HG02763 (cell line): ENCODE data around the gene PGF.

Experiments used
- ATAC-seq: cut with Tn5 transposase; IDR thresholded peaks from one replicate; pipeline ENCODE4 v1.9.1; 2021; ENCODE audit warnings: mild to moderate bottlenecking, moderate library complexity; ENCODE audit not compliant: unreplicated experiment

PGF gene

DNA sequence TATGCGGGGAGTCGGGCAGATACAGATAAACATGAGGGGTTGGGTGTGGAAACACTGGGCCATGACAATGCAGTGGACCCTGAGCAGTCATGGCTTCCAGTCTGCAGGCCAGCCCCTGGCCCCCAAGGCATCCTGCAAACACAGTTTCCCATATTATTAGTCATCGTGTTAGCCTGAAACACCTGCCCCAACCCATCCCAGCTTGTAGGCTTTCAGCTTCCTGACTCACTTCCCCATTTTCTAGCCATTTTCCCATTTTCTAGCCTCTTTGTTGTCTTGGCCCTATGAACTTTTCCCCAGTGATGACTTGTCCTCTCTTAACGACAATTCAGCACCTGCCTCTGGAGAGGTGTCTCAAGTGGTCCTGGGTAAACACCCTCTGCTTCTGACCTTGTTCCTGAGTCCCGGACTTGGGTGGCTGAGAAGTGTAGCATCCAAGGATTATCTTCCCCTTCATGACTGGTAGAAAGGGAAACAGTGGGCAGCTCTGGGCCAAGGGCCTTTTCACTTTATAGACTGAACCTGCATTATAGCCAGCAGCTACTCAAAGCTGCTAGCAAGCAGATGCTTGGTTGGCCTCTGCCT is 4.3 kb upstream of the PGF start:
- no peak for ATAC-seq

DNA sequence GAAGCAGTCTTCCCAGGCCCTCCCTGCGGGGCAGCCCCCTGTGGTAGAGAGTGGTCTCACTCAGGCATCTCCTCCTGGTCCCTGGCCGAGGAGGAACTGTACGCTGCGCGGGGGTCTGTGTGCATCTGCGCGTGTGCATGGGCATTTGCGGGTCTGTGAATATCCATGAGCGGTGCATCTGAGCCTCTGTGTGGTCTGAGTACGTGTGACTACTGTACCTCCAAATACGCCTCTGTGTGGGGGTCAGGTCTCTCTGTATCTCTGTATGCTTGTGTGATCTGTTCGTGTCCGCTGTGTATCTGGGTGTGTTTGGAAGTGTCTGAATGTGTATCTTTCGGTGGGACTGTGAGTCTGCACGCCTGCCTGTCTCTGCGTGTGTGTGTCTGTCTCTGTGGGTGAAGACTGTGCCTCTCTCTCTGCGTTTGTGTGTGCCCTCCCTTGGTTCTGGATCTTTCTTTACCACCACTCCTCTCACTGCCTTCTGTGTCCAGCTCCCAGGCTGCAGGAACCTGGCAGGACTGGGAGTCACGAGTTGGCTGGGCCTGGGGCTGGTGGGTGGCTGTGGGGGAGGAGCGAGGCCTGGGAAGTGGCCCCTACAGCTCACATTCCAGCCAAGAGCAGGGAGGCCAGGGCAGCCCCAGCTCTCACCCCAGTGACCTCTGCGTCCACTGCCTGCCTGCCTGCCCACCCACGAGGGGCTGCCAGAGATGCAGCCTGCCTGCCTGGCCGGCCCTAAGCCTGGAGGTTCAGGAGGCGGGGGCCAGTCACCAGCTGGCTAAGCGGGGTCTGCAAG is 1.1 kb upstream of the PGF start:
- no peak for ATAC-seq

DNA sequence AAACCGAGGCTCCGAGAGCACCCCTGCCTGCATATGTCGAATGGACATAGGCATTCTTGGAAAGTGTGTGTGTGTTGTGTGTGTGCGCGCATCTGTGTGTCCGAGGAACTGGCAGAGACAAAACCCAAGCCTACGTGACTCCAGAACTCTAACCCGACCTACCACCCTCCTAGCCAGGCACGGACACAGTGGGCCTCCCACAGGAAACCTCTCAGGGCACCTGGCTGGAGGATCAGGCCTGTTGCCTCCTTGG is 556 bp upstream of the PGF start:
- ATAC-seq: no peak

DNA sequence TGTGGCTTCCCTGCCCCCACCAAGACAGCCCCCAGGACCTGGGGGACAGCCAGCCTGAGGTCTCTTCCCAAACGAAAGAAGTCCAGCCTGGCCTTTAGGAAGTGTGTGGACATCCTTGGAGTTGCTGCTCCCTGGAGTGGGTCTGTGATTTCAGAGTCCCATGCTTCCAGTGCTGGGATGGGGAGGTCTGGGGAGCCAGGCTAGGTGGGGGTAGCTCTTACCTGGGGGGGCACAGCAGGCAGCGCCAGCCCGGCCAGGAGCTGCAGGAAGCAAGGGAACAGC is 509 bp downstream of the PGF start:
- no peak for ATAC-seq

DNA sequence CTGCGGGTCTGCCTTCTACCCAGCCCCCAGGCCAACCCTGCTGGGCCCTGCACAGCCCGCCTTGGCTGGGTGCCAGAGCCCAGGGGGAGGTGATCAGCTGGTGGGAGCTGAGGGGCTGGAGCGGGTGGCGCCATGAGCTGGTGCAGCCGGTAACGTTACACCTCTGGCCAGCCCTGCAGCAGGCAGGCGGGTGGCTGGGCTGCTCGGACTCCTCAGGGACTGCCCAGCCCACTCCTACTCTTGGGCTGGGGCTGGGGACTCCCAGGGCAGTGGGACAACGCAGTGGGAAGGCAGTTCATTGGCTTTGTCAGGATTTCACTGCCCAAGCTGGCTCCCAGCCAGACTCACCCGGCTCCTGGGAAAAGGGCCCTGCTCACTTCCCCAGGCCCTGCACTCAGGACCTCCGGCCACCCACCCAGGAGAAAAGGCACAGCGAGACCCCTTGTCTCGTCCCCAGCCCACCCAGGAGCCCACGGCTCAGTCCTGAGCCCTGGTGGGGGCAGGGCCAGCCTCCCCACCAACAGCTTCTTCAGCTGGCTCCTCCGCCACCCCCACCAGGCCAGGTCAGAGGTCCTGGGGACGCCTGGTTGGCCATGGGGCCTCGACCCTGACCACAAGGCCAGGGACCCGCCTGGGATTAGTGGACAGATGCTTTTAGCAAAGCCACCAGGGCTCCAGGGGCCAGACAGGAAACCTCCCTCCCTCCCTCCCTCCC is 1.0 kb downstream of the PGF start:
- ATAC-seq: no peak

DNA sequence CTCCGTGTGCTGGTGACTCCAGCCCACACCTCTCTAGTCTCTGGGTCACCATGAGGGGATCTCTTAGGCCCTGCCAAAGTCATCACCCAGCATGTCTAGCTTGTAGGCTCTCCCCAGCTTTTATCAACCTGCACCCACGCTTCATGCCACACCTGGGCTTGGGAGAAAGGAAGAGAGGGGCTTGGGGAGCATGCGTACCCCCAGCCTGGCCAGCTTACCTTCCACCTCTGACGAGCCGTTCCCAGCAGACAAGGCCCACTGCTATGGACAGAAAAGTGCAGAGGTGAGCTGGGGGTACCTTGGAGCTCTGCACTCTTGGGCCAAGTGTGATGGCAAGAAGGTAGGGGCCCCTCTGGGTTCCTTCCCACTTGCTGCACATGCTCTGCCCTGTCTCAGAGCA is 1.7 kb downstream of the PGF start:
- no peak for ATAC-seq

DNA sequence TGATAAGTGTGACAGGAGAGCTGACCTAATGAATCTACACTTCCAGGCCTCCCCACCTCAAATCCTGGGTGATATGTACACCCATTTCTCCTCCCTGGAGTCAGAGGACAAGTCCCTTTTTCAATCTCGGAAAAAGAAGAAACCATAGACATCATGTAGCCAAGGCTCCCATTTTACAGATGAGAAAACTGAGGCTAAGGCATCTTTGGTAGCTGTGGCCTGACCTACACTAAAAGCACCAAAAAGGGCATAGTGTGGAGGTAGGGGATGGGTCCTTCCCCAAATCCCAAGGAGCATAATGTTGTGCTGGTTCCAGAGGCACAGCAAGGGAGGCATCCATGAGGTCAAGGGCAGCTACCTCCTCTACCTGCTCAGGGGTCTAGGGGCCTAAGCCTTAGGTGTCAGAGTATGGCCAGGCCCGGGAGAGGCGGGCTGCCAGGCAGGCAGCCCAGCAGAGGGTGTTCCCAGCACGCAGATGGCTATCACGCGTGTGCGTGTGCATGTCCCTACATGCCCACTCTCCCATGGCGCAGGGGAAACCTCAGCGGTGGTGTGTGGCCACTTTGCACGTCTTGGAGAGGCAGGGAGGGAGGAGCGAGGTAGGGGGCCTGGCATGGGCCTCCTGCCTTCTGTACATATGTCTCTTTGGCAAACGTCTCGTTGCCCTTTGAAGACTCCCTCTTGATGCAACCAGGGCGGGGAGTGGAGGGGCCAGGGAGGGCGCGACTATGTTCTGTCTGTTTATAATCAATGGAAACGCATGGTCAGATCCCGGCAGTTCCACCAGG is 2.5 kb downstream of the PGF start:
- ATAC-seq: no peak

DNA sequence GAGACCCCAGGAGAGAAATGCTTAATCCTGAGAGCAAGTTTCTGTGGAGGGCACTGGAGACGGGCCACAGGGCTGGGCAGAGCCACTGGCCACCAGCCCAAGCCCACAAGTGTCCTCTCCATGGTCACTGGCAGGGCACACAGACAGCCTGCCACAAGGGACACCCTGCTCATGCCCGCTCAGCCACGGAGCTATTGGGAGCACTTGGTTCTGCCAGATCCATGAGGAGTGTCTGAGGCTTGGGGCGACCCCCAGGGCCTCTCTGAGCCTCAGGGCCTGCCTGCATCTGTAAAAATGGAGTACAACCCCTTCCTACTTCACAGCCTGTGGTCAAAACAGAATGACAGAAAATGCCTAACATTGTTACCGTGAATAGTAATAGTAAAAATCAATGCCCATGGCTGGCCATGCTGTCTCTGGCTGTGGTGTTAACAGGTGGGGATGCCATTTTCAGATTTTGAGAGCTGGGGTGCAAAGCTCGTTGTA is 3.2 kb downstream of the PGF start:
- ATAC-seq: no peak

DNA sequence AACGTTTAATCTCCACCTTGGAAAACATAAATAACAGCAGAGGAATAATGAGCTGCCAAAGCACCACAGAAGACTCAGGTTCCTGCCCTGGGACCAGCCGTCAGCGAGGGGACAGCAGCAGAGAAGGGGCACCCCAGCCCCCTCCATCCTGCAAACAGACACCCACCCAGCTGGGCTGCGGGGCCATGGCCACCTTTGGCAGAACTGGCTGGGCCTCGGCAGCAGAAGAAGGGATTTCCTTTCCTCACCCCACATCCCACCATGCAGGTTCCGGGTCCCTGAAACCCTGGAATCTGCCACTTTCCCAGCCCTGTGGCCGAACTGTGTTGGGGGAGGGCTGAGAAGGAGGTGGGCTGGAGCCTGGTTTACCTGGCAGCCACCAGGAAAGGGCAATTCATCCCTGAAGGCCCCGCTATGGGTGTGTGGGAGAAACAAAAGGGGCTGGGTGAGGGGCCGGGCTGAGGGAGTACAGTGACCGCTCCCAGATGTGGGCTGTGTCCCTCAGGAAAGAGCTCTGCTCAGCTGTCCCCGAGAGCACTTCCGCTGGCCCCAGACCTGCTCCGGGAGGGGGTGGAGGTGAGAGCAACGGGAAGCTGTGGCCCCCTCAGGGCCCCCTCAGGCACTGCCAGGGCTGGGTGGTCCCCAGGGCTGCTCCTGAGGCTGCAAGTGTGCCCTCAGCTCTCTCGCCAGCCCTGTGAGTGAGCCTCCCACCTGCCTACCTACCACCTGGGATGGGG is 3.8 kb downstream of the PGF start:
- no peak for ATAC-seq

DNA sequence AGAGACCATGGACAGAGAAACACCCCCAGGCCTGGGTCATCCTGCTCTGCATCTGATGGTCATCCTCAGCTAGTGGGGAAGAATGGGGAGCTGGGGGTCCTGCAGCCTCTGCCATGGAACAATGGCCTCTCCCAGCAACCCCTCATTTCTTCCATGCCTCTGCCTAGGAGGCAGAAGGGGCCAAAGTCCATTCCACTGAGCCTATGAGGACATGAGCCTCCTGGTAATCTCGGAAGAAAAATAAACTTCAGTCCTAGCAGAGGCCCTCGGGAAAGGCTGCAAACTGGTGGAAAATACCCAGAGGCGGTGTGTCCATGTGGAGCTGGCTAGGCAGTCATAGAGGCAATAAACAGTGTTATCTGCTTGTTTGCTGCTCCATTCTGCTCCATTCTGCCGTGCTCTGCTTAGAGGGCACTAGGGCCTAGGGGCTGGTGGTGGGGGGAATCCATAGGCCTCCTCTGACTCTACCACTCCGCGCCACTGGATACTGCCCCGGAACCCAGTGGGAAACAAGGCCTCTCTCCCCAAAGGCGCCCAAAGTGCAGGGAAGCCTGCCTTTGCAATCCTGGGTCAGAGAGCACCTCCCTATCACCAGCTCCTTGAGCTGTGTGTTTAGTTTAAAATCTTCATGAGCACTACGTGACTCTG is 4.5 kb downstream of the PGF start:
- no peak for ATAC-seq

DNA sequence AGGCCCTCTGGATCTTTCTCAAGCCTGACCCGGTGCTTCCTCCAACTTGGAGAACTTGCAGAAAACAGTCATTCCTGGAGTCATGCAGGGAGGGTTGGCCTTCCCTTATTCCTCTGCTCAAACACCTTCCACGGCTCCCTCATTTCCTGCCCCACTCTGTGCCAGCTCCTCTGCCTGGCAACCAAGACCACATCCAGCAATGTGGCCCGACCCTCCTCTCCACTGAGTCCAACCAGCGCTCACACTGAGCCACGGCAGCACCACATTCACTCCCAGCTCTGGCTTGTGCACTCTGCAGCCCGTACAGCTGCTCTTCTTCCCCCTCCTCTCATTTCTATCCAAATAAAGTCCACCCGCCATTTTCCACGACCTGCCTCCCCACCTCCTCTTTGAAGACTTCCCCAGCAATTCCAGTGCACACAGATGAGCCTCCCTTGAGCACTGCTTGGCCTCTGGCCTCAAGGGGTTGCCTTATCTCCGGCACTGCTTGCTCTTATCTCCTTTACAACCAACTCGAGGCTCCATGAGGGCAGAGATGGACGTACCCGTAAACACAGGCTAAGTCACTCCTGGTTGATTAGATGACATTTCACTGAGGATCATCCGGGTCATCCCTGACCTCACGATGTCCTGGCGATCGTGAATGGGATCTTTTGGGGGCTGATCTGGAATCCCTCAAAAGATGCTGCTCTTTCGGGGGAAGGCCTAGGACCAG is 5.4 kb downstream of the PGF start:
- no peak for ATAC-seq

DNA sequence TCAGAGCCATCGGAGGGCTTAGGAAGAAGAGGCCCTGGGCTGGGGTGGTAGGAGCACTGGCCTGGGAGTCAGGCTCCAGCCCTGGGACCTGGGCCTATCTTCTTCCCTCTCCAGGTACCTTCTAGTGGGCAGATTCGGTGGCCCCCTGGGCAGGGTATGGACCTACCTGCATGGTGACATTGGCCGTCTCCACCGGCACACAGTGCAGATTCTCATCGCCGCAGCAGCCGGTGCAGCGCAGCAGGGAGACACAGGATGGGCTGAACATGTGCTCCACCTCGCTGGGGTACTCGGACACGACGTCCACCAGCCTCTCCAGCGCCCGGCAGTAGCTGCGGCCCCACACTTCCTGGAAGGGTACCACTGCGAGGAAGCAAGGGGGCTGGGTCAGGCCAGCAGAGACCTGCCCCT is 6.2 kb downstream of the PGF start:
- ATAC-seq: no peak

DNA sequence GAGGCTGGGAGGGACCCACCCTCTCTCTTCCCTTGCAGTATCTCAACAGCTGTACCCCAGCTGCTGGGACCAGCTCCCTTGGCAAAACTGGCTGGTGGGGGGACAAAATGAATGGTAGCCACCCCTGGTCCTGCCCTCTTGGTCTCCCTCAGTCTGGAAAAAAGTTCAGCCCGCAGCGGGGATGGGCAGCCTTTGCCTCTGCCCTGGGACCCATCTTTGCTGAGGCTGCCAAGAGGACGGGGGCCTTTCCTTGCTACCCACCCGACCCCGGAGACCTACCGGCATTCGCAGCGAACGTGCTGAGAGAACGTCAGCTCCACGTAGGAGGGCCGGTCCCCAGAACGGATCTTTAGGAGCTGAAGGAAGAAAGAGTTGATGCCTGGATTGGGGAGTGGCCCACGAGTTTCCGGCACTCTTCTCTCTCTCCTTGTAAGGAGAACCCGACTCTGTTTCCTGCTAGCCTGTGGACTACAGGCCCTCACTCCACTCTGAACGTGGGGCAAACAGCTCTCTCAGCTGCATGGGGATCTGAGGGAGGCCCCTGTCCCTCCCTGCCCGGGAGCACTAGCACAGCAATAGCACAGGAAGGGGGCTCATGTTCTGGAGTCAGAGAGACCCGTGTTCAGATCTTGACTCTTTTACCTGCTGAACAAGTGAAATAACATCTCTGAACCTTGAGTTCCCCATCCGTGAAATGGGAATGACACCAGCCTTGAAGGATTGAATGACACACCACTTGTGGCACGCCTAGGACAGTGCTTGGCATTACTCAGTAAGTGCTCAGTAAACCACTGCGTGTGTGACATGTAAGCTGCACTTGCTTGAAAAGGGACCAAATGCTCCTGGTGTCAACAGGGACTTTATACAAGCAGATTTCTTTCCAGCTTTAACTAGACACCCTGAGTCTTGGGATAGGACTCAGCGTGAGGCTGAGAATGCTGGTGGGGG is 6.9 kb downstream of the PGF start:
- no peak for ATAC-seq

DNA sequence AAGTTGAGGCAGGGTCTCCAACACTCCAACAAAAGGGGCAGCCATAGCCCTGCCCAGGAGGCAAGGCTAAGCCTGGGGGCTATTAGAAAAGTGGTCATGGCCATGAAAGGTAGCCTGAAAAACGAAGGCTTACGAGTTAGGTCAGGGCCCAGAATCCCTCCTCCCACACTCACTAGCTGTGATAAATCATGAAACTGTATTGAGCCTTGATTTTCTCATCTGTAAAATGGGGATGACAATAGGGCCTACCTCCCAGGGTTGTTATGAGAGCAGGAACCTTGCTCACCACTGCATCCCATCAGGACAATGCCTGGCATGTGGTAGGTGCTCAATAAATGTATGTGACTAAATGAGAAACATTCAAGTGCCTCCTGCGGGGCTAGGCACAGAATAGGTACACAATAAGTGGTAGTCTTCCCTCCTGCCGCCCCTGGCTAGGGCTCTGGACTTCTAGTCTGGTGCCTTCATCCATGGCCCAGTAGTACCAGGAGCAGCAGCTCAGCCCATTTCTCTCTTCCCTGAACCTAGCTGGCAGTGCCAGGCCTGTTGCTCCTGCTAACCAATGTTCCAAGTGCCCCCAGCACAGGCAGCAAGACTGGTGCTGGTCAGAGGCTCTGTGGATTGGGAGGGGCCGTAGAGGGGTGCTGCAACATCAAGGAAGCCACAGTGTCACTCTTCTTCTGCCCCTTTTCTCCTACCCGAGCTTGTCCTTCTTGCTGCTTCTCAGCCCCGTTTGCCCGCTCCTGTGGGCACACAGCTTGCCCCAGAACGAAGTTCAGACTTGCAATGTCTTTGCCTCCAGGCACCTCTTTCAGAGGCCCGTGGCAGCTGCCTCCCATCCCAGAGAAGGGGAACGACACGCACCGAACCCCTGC is 7.8 kb downstream of the PGF start:
- no peak for ATAC-seq

DNA sequence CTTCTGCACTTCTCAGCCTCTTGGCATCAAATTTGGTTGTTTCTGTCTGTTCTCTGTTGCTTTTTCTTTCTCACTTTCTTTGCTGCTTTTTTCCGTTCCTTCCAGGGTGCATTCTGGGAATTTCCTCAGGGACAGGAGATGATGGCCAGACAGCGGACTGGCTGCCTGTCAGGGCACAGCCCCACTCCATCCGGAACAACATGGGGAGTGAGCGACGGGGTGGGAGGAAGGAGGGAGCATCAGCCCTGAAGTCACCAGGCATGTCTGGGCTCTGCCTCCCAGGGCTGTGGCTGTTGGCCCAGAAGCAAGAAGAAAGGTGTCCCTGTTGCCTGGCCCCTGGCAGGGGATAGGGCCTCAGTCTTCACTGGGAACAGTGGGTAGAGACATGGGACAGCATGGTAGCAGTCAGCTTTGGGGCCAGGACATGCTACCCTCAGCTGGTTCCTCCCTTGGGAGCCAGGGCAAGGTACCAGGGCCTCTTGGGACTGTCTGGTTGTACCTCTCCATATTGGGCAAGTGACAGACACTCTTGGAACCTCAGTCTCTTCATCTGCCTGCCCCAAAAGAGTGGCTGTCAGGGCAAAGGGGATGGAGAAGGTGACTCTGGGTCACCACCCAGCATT is 8.6 kb downstream of the PGF start:
- ATAC-seq: no peak

DNA sequence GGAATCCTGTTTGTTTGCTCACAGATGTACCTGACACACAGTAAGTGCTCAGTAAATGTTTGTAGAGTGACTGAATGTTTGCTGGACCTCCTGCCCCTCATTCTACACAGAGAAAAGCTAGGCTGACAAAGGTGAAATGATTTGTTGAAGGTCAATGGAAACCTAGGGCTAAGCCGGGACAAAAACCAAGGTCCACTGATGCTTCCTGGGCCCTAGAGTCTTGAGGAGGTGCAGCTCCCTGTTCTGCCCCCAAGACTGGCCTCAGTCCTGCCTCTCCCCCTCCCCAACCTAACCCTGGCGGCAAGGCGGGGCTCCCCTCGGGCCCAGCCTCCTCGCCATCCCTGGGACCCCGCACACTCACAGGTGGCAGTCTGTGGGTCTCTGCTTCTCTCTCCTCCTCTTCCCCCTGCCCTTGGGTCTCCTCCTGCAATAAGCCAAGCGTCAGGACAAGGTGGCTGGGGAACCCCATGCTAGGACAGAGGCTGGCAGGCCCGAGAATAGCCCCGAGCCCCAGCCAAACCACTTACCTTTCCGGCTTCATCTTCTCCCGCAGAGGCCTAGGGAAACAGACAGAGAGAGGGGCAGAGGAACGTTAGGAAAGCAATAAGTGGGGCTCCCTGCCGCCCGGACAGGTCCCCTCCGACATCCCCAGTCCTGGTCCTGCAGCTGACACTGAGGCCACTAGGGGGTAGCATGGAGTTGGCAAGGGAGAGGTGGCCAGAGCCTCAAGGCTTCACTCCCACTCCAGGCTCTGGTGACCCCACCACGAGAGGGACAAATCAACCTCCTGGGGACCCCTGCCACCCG is 9.3 kb downstream of the PGF start:
- ATAC-seq: no peak
